ENCODE data around the gene FAM170A.

Gene FAM170A

GRCh38 chr5:119629339-119629738 is at the start of gene FAM170A:
Gene FAM170A, plus strand, starts transcription at chr5:119629558. Its CDS starts 211 bp downstream, at chr5:119629769.
- no peak for DNase-seq (ENCODE audit: low read depth, low spot score)

GRCh38 chr5:119582987-119583386 is 46.4 kb upstream of the FAM170A start:
- no peak for DNase-seq (ENCODE audit: low read depth, low spot score)

GRCh38 chr5:119583684-119584083 is 45.7 kb upstream of the FAM170A start:
- DNase-seq (ENCODE audit: low read depth, low spot score) = no peak

GRCh38 chr5:119596046-119596445 is 33.3 kb upstream of the FAM170A start:
- DNase-seq (ENCODE audit: low read depth, low spot score) = no peak

- DNase-seq (ENCODE audit: low read depth, low spot score) = no peak
These were observed 31.5 kb upstream of the FAM170A start for GRCh38 chr5:119597728-119598298.

- DNase-seq (ENCODE audit: low read depth, low spot score) = no peak
These were observed 15.4 kb upstream of the FAM170A start for GRCh38 chr5:119613937-119614336.

GRCh38 chr5:119614838-119615237 is 14.5 kb upstream of the FAM170A start:
- no peak for DNase-seq (ENCODE audit: low read depth, low spot score)

- DNase-seq (ENCODE audit: low read depth, low spot score) = no peak
These were observed 3.3 kb upstream of the FAM170A start for GRCh38 chr5:119626086-119626485.

GRCh38 chr5:119630752-119631440 is 1.5 kb downstream of the FAM170A start:
- DNase-seq (ENCODE audit: low read depth, low spot score) = no peak

- DNase-seq (ENCODE audit: low read depth, low spot score) = no peak
These were observed 2.3 kb downstream of the FAM170A start for GRCh38 chr5:119631660-119632059.

- no peak for DNase-seq (ENCODE audit: low read depth, low spot score)
These were observed 22.1 kb downstream of the FAM170A start for GRCh38 chr5:119651486-119651885.

GRCh38 chr5:119655061-119655460 is 25.7 kb downstream of the FAM170A start:
- DNase-seq (ENCODE audit: low read depth, low spot score) = peak; percentile 5

- DNase-seq (ENCODE audit: low read depth, low spot score) = no peak
These were observed 26.7 kb downstream of the FAM170A start for GRCh38 chr5:119656023-119656422.

GRCh38 chr5:119666542-119666941 is 37.2 kb downstream of the FAM170A start:
- DNase-seq (ENCODE audit: low read depth, low spot score) = no peak

- DNase-seq (ENCODE audit: low read depth, low spot score) = no peak
These were observed 49.1 kb downstream of the FAM170A start for GRCh38 chr5:119678351-119679028.

GRCh38 chr5:119680080-119680479 is 50.7 kb downstream of the FAM170A start:
- no peak for DNase-seq (ENCODE audit: low read depth, low spot score)

GRCh38 chr5:119681734-119682133 is 52.4 kb downstream of the FAM170A start:
- DNase-seq (ENCODE audit: low read depth, low spot score) = no peak

- no peak for DNase-seq (ENCODE audit: low read depth, low spot score)
These were observed 53.0 kb downstream of the FAM170A start for GRCh38 chr5:119682372-119682771.

All from brain pericyte (primary cell).